ENCODE data around the gene LMX1B. TPM values are rescaled to one million over a fixed set of nuclear protein-coding genes. Genes with fewer than 3 reads are reported as not detected.

LMX1B gene
- total and polyA plus RNA-seq, 2 of the 4 experiments (the other 2 are of a cell fraction), result not detected

DNA sequence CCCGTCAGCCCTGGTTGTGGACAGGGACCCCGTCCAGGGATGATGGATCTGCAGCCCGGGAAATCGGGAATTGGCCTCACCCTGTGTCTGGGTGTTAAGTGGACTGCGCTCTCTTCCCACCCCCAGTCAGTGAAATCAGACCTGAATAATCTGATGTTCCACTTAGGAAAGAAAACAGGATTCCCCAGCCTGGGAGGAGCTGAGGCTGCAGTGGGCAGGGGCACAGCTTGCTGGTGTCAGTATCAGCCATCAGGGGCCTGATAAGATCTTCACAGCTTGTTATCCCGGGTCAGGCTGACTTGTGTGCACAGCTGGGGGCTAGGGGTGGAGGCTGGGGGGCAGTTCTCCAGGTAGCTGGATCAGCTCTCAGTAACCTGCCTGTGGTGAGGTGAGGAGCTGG, 29.1 kb downstream of the LMX1B start:
- Histone ChIP-seq H3K36me3 (ENCODE audit: control insufficient read depth, insufficient read depth, low read length) (no peaks in the 10 kb centered on the region), H3K4me3 (ENCODE audit: insufficient read depth, low read depth, low read length) (no peak overlapping the region), H2AFZ (replicated peaks; ENCODE audit: low read length, poor library complexity) (no peak overlapping the region), H4K91ac (ENCODE audit: insufficient read depth, low read depth, low read length) (no peak overlapping the region), H4K8ac (ENCODE audit: low read depth in 2 of 2, low read length in 2 of 2) (no peak overlapping the region), H3K9me3 (ENCODE audit: control insufficient read depth, insufficient read depth, low read length) (no peaks in the 10 kb centered on the region), H4K5ac (ENCODE audit: low read depth, low read length) (no peak overlapping the region), H2BK15ac (ENCODE audit: low read depth, low read length) (no peak overlapping the region), H2BK5ac (ENCODE audit: low read depth, low read length, poor library complexity, severe bottlenecking) (no peak overlapping the region), H4K20me1 (ENCODE audit: insufficient read depth, low read length) (no peaks in the 10 kb centered on the region; the same call in 1 of the 2 replicates), H3K56ac (ENCODE audit: extremely low read depth, insufficient read depth, low read length) (no peak overlapping the region), H3K27ac (ENCODE audit: insufficient read depth, low read length) (no peak overlapping the region), H3K79me1 (ENCODE audit: low read depth in 1 of 2, low read length in 2 of 2) (no peaks in the 10 kb centered on the region), H3K4me2 (ENCODE audit: low read depth, low read length) (no peak overlapping the region), H2AK9ac (replicated peaks; ENCODE audit: low read depth, low read length, poor library complexity) (no peak overlapping the region), H3K23ac (ENCODE audit: low read depth, low read length) (no peak overlapping the region), H3K27me3 (ENCODE audit: control insufficient read depth, insufficient read depth, low read length) (peaks cover 97% of the 10 kb centered on the region), H3K9me1 (ENCODE audit: insufficient read depth, low read length) (no peaks in the 10 kb centered on the region), H3K14ac (replicated peaks; ENCODE audit: low read depth, low read length) (no peak overlapping the region), H3K9ac (ENCODE audit: low read depth, low read length) (no peak overlapping the region), H3K18ac (ENCODE audit: low read depth, low read length) (no peak overlapping the region), H2BK20ac (ENCODE audit: low read depth, low read length) (no peak overlapping the region), H3K4me1 (ENCODE audit: control insufficient read depth, insufficient read depth, low read length) (no peaks in the 10 kb centered on the region), H2AK5ac (ENCODE audit: low read depth, low read length) (no peak overlapping the region), H2BK120ac (ENCODE audit: low read depth, low read length) (no peak overlapping the region), H3K4ac (ENCODE audit: low read depth, low read length) (no peak overlapping the region)
- ChIA-PET POLR2A (ENCODE audit: unreplicated experiment) (no interaction called here), CTCF (no interaction called here)
- no TSS peak for BruUV-seq (replicated peaks)
- no CpG with 5 or more reads among the region's 6 CpGs for WGBS, 2 experiments (ENCODE audit: extremely low coverage in 2 of 2, insufficient read length in 1 of 2)
- ATAC-seq (ENCODE audit: low read depth), result no peak
- dilution Hi-C loops (cut with HindIII; ENCODE audit: low sequenced_read_pairs, unreplicated experiment) (no loop called here), intact Hi-C loops (cut with micrococcal nuclease) (no loop called here), in situ Hi-C loops (cut with MboI; ENCODE audit: low sequenced_read_pairs) (no loop called here)
- no peak for TF ChIP-seq MXI1 (IDR thresholded peaks at IDR 0.05; ENCODE audit: borderline replicate concordance, low read depth, low read length)
- no peak for DNase-seq

Measured in IMR-90 (cell line).